Sigmoid colon (tissue), 7 donors: ENCODE measurements around the gene CHRNA9. TPM values are rescaled to one million over a fixed set of nuclear protein-coding genes. Genes with fewer than 3 reads are reported as not detected.

ENCODE experiments used
- polyA plus RNA-seq, 3 donors: library from polyadenylated mRNA; stranded (reverse); fragments of 200-250 nt; gene quantifications; one replicate each; pipeline ENCODE4 v1.2.3, GENCODE V29; 2013
- small RNA-seq, 3 donors: library from RNA; depleted of rRNA; stranded (forward); fragments of <200 nt; gene quantifications; one replicate each; pipeline ENCODE3, GENCODE V24; 2016
- total RNA-seq, 4 donors: library from RNA; depleted of rRNA; stranded (reverse); fragments of >200 nt; gene quantifications; one replicate each; pipeline ENCODE4 v1.1.0, GENCODE V29; 2016
- donor health status: healthy with polysubstance abuse.
- donor health status: Bipolar disorder and iron deficiency.
- donor health status: healthy.

Gene CHRNA9
- total and polyA plus RNA-seq, 7 donors: not detected

Small RNA genes lying within 50 kb of the gene (small RNA-seq; reads per million reads assigned to genes)
- 0 reads per million in 3 donors for gene RNU7-74P

Other genes with a start within 250 kb of the CHRNA9 start
- gene RHOH, start 138.3 kb upstream of the CHRNA9 start, total RNA-seq: 1 to 10 TPM in 2 of 4 donors, under 1 TPM in 2; 0.49 to 1.4 (median 1.0) TPM
- gene RHOH, start 138.3 kb upstream of the CHRNA9 start, polyA plus RNA-seq: 10 to 100 TPM in 1 of 3 donors, 1 to 10 TPM in 2; 2.5 to 38.8 (median 4.2) TPM